Measurements from ENCODE around the gene OXA1L. TPM values are rescaled to one million over a fixed set of nuclear protein-coding genes. Genes with fewer than 3 reads are reported as not detected.

OXA1L gene
- total RNA-seq, 1 donor from 2014 or later: 68.3 TPM

DNA sequence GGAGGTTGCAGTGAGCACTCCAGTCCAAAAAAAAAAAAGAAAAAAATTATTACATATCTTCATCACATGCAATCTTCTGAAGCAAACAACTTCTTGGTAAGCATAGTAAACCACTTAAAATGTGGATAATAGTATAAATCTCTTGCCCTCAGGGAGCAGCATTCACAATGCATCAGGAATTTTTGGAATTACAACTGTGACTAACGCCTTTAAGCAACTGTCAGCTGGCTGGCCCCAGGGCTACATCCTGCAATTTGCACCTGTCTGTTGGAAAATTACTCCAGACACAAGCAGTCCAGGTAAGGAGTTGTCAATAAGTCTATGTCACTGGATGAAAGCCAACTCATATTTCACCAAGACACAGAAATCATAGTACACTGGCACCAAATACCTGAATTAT lies 54.2 kb downstream of the OXA1L start:
- H3K4me1 ChIP-seq: peaks cover 6 to 48% of the 10 kb centered on the region in 2 donors
- TF ChIP-seq, protein P1, sequence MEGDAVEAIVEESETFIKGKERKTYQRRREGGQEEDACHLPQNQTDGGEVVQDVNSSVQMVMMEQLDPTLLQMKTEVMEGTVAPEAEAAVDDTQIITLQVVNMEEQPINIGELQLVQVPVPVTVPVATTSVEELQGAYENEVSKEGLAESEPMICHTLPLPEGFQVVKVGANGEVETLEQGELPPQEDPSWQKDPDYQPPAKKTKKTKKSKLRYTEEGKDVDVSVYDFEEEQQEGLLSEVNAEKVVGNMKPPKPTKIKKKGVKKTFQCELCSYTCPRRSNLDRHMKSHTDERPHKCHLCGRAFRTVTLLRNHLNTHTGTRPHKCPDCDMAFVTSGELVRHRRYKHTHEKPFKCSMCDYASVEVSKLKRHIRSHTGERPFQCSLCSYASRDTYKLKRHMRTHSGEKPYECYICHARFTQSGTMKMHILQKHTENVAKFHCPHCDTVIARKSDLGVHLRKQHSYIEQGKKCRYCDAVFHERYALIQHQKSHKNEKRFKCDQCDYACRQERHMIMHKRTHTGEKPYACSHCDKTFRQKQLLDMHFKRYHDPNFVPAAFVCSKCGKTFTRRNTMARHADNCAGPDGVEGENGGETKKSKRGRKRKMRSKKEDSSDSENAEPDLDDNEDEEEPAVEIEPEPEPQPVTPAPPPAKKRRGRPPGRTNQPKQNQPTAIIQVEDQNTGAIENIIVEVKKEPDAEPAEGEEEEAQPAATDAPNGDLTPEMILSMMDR (IDR thresholded peaks at IDR 0.05): no peak
- H3K9me3 ChIP-seq: no peaks in the 10 kb centered on the region
- intact Hi-C loops (cut with DNase I): no loop called here
- no peaks in the 10 kb centered on the region for H3K36me3 ChIP-seq
- no peak overlapping the region for H3K4me3 ChIP-seq
- peak overlapping the region in 1 of 2 donors; percentile 88 for H3K27ac ChIP-seq
- H3K27me3 ChIP-seq: no peaks in the 10 kb centered on the region
- no peak for DNase-seq (ENCODE audit: low spot score in 2 of 2)

DNA sequence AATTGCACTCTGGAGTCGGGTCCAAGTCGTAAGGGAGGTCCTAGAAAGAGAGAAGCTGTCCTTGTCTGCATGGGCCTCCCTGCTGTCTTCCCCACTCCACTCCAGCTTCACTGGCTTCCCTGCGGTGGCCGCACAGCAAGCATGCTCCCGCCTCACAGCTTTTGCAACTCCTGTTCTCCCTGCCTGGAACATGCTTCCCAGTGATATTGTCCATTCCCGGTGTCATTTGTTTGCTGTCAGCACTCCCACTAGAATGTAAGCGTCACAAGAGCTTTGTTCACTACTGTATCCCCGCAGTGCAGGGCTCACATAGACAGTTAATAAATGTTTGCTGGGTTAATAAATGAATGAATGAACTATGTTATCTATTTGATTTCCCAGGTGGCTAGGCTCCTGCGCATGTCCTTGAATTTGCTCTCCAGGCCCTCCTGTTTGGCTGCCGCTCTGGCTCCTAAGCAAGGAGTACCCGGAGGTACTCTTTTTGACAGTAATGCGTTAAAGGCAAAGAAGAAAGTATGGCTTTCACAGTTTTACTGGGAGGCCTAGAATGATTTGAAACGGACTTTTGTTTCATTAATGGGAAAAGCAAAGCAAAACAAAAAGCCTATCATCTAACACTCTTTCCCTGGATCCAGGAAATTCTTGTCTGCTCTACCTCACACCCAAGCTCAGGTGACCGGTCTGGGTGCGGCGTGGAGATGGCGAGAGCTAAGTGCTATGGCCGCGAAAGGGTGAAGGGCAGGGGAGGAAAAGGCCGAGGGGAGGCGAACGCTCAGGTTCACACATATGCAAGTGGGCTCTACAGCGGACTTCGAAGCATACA lies 54.9 kb downstream of the OXA1L start:
- peaks cover 6 to 48% of the 10 kb centered on the region in 2 donors for H3K4me1 ChIP-seq
- H3K27ac ChIP-seq: peak overlapping the region; percentile 77 to 88
- H3K4me3 ChIP-seq: no peak overlapping the region
- intact Hi-C loops (cut with DNase I): loop anchor here (1.0 to 2.0 kb wide), 5 partner anchors 15 to 265 kb away; partner anchors contain the start of genes MMP14 and OXA1L
- H3K9me3 ChIP-seq: no peaks in the 10 kb centered on the region
- TF ChIP-seq, protein P1 (IDR thresholded peaks at IDR 0.05): no peak
- no peak for DNase-seq (ENCODE audit: low spot score in 2 of 2)
- H3K27me3 ChIP-seq: no peaks in the 10 kb centered on the region
- no peaks in the 10 kb centered on the region for H3K36me3 ChIP-seq

DNA sequence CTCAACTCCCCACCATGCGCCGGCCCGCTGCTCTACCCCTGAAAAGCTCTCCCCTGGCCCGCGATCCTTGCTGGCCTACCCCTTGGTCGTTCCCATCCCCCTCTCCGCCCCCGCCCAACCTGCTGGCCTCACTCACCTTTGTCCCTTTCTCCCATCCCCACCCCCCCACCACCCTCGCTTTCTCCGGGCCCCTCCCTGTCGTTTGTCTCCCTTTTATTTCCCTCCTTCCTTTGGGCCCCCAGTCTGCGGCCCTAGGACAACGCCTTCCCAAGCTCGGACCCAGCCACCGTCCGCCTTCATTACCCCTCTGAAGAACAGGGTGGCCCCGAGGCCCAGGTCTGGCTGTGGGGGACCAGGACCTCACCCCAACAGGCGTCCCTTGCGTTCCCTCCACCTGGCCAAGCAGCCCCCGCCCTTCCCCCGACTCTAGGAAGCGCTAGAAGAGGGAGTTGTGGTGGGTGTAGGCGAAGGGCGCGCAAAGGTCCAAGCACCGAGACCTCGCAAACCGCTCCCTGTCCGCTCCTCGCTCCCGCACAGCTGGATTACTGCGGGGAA lies 55.6 kb downstream of the OXA1L start:
- intact Hi-C loops (cut with DNase I): loop anchor here (1.0 to 2.0 kb wide), 5 partner anchors 15 to 265 kb away; partner anchors contain the start of genes MMP14 and OXA1L
- H3K9me3 ChIP-seq: no peaks in the 10 kb centered on the region
- no peaks in the 10 kb centered on the region for H3K36me3 ChIP-seq
- peaks cover 6 to 48% of the 10 kb centered on the region in 2 donors for H3K4me1 ChIP-seq
- H3K27me3 ChIP-seq: no peaks in the 10 kb centered on the region
- no peak for DNase-seq (ENCODE audit: low spot score in 2 of 2)
- TF ChIP-seq, protein P1 (IDR thresholded peaks at IDR 0.05): no peak
- peak overlapping the region; percentile 66 to 70 for H3K4me3 ChIP-seq
- H3K27ac ChIP-seq: peak overlapping the region; percentile 77 to 79

Other genes starting within 250 kb of the OXA1L start
- gene DAD1, start 177.5 kb upstream of the OXA1L start, total RNA-seq: 186 TPM
- 33.5 TPM for gene ABHD4, start 168.4 kb upstream of the OXA1L start, total RNA-seq
- gene OR6J1, start 122.3 kb upstream of the OXA1L start, total RNA-seq: not detected
- gene SLC7A7, start 48.7 kb downstream of the OXA1L start, total RNA-seq: 7.6 TPM
- 6.6 TPM for gene MRPL52, start 63.2 kb downstream of the OXA1L start, total RNA-seq
- 178 TPM for gene MMP14, start 69.9 kb downstream of the OXA1L start, total RNA-seq
- gene LRP10, start 105.1 kb downstream of the OXA1L start, total RNA-seq: 214 TPM
- gene REM2, start 116.5 kb downstream of the OXA1L start, total RNA-seq: 1.9 TPM
- 113 TPM for gene RBM23, start 152.5 kb downstream of the OXA1L start, total RNA-seq
- 118 TPM for gene PRMT5, start 162.7 kb downstream of the OXA1L start, total RNA-seq
- gene HAUS4, start 190.4 kb downstream of the OXA1L start, total RNA-seq: 61.8 TPM
- gene AJUBA, start 215.9 kb downstream of the OXA1L start, total RNA-seq: 11.6 TPM
- gene C14orf93, start 243.5 kb downstream of the OXA1L start, total RNA-seq: 7.1 TPM